A673 (cell line): ENCODE data around the gene MTMR12. TPM values are rescaled to one million over a fixed set of nuclear protein-coding genes. Genes with fewer than 3 reads are reported as not detected.
"Not testable (repeated sequence)": the region's sequence is repeated elsewhere in the genome, so short reads cannot be mapped to it uniquely, and the experiment has no call there.

Experiments
- BruUV-seq: library from RNA; stranded (reverse); fragments of 400-500 nt; replicated peaks from 2 replicates; lab custom pipeline; 2021; lab: Mats Ljungman, UMichigan
- CTCF ChIA-PET: fragments of 300-600 bp; sonication (Branson Sonifier 250); formaldehyde crosslinking; loops from one replicate; lab custom pipeline; 2022; ENCODE audit warnings: antibody characterized with exemption; lab: Charles Lee
- POLR2A ChIA-PET: fragments of 300-600 bp; sonication (Branson Sonifier 250); formaldehyde crosslinking; loops from one replicate; lab custom pipeline; 2022; ENCODE audit warnings: antibody characterized with exemption; ENCODE audit not compliant: low non-redundant PET; lab: Charles Lee
- DNase-seq: peaks from one replicate; pipeline ENCODE4 v3.0.0-alpha.2; 2015; ENCODE audit warnings: low spot score
- H3K27ac ChIP-seq: fragments of 200-600 bp; sonication (generic); 2 replicates; pipeline ENCODE4 v1.5.1; 2016; ENCODE audit warnings: mixed run types, low read depth, mild to moderate bottlenecking, mixed read lengths, antibody characterized with exemption, low read length; ENCODE audit not compliant: poor library complexity, severe bottlenecking
- H3K27me3 ChIP-seq: fragments of 200-600 bp; sonication (generic); replicated peaks from 2 replicates; pipeline ENCODE4 v1.6.1; 2017; ENCODE audit warnings: mixed run types, low read depth, mild to moderate bottlenecking, mixed read lengths, antibody characterized with exemption, low read length; ENCODE audit not compliant: insufficient read depth, poor library complexity
- H3K36me3 ChIP-seq: fragments of 200-600 bp; sonication (generic); 2 replicates; pipeline ENCODE4 v1.6.1; 2016; ENCODE audit warnings: mixed run types, mild to moderate bottlenecking, mixed read lengths, antibody characterized with exemption, low read length; ENCODE audit not compliant: insufficient read depth, poor library complexity, severe bottlenecking
- H3K4me1 ChIP-seq: fragments of 200-600 bp; sonication (generic); 2 replicates; pipeline ENCODE4 v1.6.1; 2017; ENCODE audit warnings: mixed run types, mild to moderate bottlenecking, mixed read lengths, antibody characterized with exemption, low read length; ENCODE audit not compliant: insufficient read depth, poor library complexity, severe bottlenecking
- H3K4me3 ChIP-seq: fragments of 200-600 bp; sonication (generic); 2 replicates; pipeline ENCODE4 v1.5.1; 2016; ENCODE audit warnings: low read depth, mixed run types, mild to moderate bottlenecking, mixed read lengths, low read length; ENCODE audit not compliant: poor library complexity, severe bottlenecking
- H3K9me3 ChIP-seq: fragments of 200-600 bp; sonication (generic); 2 replicates; pipeline ENCODE4 v1.6.1; 2016; ENCODE audit warnings: mixed run types, low read depth, mild to moderate bottlenecking, mixed read lengths, antibody characterized with exemption, low read length; ENCODE audit not compliant: poor library complexity, severe bottlenecking
- CTCF ChIP-seq: fragments of 300-800, 200-600 bp; sonication (generic); conservative IDR thresholded peaks from 2 replicates; pipeline ENCODE4 v1.5.1; 2017; ENCODE audit warnings: low read depth, mild to moderate bottlenecking, antibody characterized with exemption, low read length, moderate library complexity, mixed read lengths
- EZH2 ChIP-seq: fragments of 200-600 bp; sonication (generic); IDR thresholded peaks from 2 replicates; pipeline ENCODE4 v1.6.1; 2017; ENCODE audit warnings: borderline replicate concordance, low read depth, mild to moderate bottlenecking, mixed read lengths, antibody characterized with exemption, low read length; ENCODE audit not compliant: poor library complexity, severe bottlenecking
- intact Hi-C: fragments of 100-400 bp; cut with micrococcal nuclease; formaldehyde crosslinking; loops from one replicate; pipeline ENCODE4 v1.10.0; 2022; ENCODE audit not compliant: unreplicated experiment
- total RNA-seq: library from RNA; stranded (reverse); gene quantifications from 2 replicates; pipeline ENCODE4 v1.2.3, GENCODE V29; 2021

The MTMR12 gene
- total RNA-seq, 1 experiment from 2014 or later = 35.8 TPM

- Histone ChIP-seq H3K27ac (no peak overlapping the region), H3K4me1 (peaks cover 4% of the 10 kb centered on the region), H3K4me3 (no peak overlapping the region), H3K9me3 (no peaks in the 10 kb centered on the region), H3K36me3 (peaks cover 6% of the 10 kb centered on the region), H3K27me3 (no peaks in the 10 kb centered on the region)
- DNase-seq = no peak
- BruUV-seq = no TSS peak
- ChIA-PET POLR2A (no interaction called here), CTCF (no interaction called here)
- no peak for TF ChIP-seq CTCF
- no peak for TF ChIP-seq EZH2
- intact Hi-C loops = no loop called here
Measured at GRCh38 chr5:32298059-32298415, 14.7 kb downstream of the MTMR12 start.

- intact Hi-C loops = no loop called here
- POLR2A ChIA-PET = no interaction called here
Measured at GRCh38 chr5:32297181-32298058, 15.3 kb downstream of the MTMR12 start.

GRCh38 chr5:32295966-32296772 lies 16.6 kb downstream of the MTMR12 start:
- not testable (repeated sequence) for BruUV-seq

More at GRCh38 chr5:32297181-32298058, 15.3 kb downstream of the MTMR12 start:
- peaks cover 6% of the 10 kb centered on the region for H3K36me3 ChIP-seq
- H3K4me3 ChIP-seq = no peak overlapping the region
- H3K27ac ChIP-seq = no peak overlapping the region
- no peak for DNase-seq
- peaks cover 4% of the 10 kb centered on the region for H3K4me1 ChIP-seq
- no peaks in the 10 kb centered on the region for H3K27me3 ChIP-seq
- no peak for TF ChIP-seq CTCF
- TF ChIP-seq EZH2 = no peak
- CTCF ChIA-PET = interaction anchor here (0.5 kb wide), 1 partner anchor 31 kb away, joined by 4 read pairs; no protein-coding TSS in a partner anchor
- no TSS peak for BruUV-seq
- H3K9me3 ChIP-seq = no peaks in the 10 kb centered on the region

More at GRCh38 chr5:32295966-32296772, 16.6 kb downstream of the MTMR12 start:
- H3K27ac ChIP-seq, H3K27me3 ChIP-seq, H3K4me1 ChIP-seq, H3K4me3 ChIP-seq, intact Hi-C loops, POLR2A ChIA-PET, DNase-seq, H3K36me3 ChIP-seq, CTCF ChIA-PET, H3K9me3 ChIP-seq: not testable (repeated sequence)
